Measurements from ENCODE around the gene NDUFV3. TPM values are rescaled to one million over a fixed set of nuclear protein-coding genes. Genes with fewer than 3 reads are reported as not detected.

The NDUFV3 gene
- total and polyA plus RNA-seq, 2 donors (not counting 3 experiments of a cell fraction or from before 2014, with no cell fraction given), result 13.4 to 45.7 TPM

GRCh38 chr21:42922918-42923317 is 29.8 kb downstream of the NDUFV3 start:
- no peak overlapping the region for H3K27ac ChIP-seq (ENCODE audit: insufficient read depth, low read depth, low read length)
- no peak for DNase-seq (ENCODE audit: low read depth, low spot score)
- H3K9ac ChIP-seq (replicated peaks; ENCODE audit: extremely low read depth, insufficient read depth, low read length), result no peak overlapping the region
- intact Hi-C loops (cut with micrococcal nuclease) (no loop called here), dilution Hi-C loops (cut with MboI; ENCODE audit: extremely low pct_ligation_motif_present, low sequenced_read_pairs) (no loop called here)
- no TSS peak for BruUV-seq (replicated peaks)
- H3K79me2 ChIP-seq (ENCODE audit: control insufficient read depth, insufficient read depth, low read length), result no peaks in the 10 kb centered on the region
- H4K20me1 ChIP-seq (replicated peaks; ENCODE audit: control insufficient read depth, extremely low read depth, insufficient read depth, low read length), result no peaks in the 10 kb centered on the region
- POLR2A ChIA-PET, result no interaction called here
- TF ChIP-seq POLR2A (IDR thresholded peaks at IDR 0.05; ENCODE audit: low read depth, low read length) (no peak), POLR2AphosphoS5 (IDR thresholded peaks at IDR 0.05; ENCODE audit: insufficient read depth, low read depth, low read length) (no peak), JUN (IDR thresholded peaks at IDR 0.05; ENCODE audit: borderline replicate concordance, insufficient read depth, insufficient read length, low read depth) (no peak), FOS (IDR thresholded peaks at IDR 0.05; ENCODE audit: borderline replicate concordance, insufficient read depth, low read length) (no peak), EZH2 (IDR thresholded peaks at IDR 0.05; ENCODE audit: borderline replicate concordance, low read depth, low read length, severe bottlenecking) (no peak), MYC (IDR thresholded peaks at IDR 0.05; ENCODE audit: low read depth, low read length) (no peak), GATA2 (IDR thresholded peaks at IDR 0.05; ENCODE audit: insufficient read depth, insufficient read length, low read depth, low read length) (no peak)
- TF ChIP-seq, protein P1, sequence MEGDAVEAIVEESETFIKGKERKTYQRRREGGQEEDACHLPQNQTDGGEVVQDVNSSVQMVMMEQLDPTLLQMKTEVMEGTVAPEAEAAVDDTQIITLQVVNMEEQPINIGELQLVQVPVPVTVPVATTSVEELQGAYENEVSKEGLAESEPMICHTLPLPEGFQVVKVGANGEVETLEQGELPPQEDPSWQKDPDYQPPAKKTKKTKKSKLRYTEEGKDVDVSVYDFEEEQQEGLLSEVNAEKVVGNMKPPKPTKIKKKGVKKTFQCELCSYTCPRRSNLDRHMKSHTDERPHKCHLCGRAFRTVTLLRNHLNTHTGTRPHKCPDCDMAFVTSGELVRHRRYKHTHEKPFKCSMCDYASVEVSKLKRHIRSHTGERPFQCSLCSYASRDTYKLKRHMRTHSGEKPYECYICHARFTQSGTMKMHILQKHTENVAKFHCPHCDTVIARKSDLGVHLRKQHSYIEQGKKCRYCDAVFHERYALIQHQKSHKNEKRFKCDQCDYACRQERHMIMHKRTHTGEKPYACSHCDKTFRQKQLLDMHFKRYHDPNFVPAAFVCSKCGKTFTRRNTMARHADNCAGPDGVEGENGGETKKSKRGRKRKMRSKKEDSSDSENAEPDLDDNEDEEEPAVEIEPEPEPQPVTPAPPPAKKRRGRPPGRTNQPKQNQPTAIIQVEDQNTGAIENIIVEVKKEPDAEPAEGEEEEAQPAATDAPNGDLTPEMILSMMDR (IDR thresholded peaks at IDR 0.05; ENCODE audit: extremely low read depth in 1 of 2, insufficient read depth in 1 of 2, low read depth in 1 of 2, low read length in 2 of 2), result no peak
- TF ChIP-seq, protein P2, sequence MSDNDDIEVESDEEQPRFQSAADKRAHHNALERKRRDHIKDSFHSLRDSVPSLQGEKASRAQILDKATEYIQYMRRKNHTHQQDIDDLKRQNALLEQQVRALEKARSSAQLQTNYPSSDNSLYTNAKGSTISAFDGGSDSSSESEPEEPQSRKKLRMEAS (IDR thresholded peaks at IDR 0.05; ENCODE audit: insufficient read depth, insufficient read length), result no peak
- no peak overlapping the region for H2AFZ ChIP-seq (ENCODE audit: low read depth, low read length)
- FAIRE-seq, result no peak
- no peaks in the 10 kb centered on the region for H3K36me3 ChIP-seq (ENCODE audit: control insufficient read depth in 2 of 2, extremely low read depth in 1 of 2, insufficient read depth in 2 of 2, low read length in 2 of 2)
- H3K4me3 ChIP-seq (replicated peaks in 1 of 3; ENCODE audit: insufficient read depth in 1 of 3, low read depth in 1 of 3, low read length in 3 of 3), result no peak overlapping the region
- peaks cover 5% of the 10 kb centered on the region for H3K4me1 ChIP-seq (ENCODE audit: control insufficient read depth, extremely low read depth, insufficient read depth, low read length)
- no peaks in the 10 kb centered on the region for H3K9me1 ChIP-seq (replicated peaks; ENCODE audit: control insufficient read depth, extremely low read depth, insufficient read depth, low read length)
- peaks cover 0 to 3% of the 10 kb centered on the region in 2 experiments for H3K27me3 ChIP-seq (ENCODE audit: control insufficient read depth in 2 of 2, insufficient read depth in 2 of 2, low read length in 2 of 2)
- H3K9me3 ChIP-seq (replicated peaks; ENCODE audit: control insufficient read depth, insufficient read depth, low read length), result no peaks in the 10 kb centered on the region
- CTCF ChIA-PET, result no interaction called here
- no peak overlapping the region for H3K4me2 ChIP-seq (ENCODE audit: insufficient read depth, low read length)
